NOMO-1 treated with DMSO at 0.1 percent for 48 hours (cell line): ENCODE measurements around the gene TIMM8B.
A peak's percentile ranks its signal among the peaks of the same experiment; 100 is the strongest.
"Not testable (repeated sequence)": the region's sequence is repeated elsewhere in the genome, so short reads cannot be mapped to it uniquely, and the experiment has no call there.

ENCODE experiments used
- DNase-seq: peaks from one replicate; lab custom pipeline; 2025; ENCODE audit not compliant: unreplicated experiment; lab: John Stamatoyannopoulos, UW

The TIMM8B gene, protein sequence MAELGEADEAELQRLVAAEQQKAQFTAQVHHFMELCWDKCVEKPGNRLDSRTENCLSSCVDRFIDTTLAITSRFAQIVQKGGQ

DNA sequence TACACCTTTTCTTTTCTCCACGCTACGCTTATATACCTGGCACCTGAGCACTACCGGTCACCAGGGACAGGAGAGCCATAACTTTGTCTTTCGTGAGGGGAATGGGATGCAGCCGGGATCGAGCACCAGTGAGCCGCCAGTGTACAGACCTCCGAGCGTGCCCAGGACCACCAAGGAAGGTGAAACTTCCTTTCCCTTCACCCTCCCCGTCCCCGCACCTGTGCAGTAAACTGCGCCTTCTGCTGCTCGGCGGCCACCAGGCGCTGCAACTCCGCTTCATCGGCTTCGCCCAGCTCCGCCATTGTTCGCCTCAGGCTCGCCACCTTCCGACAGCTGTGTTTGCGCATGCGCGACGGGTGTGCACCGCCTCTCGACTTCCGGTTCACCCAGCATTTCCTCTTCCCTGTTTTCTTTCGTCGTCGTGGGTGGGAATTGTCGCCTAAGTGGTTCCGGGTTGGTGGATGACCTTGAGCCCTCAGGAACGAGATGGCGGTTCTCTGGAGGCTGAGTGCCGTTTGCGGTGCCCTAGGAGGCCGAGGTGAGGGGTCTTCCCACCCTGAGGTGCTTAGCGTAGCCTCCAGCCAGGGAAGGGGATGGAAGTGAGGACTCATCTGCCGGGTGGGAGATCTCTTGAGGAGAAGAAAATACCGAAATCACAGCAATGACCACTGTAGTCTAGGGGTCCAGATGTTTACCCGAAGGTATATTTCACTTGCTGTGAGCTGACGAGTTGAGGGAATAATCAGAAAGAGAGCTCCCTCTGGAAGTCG, at the start of gene TIMM8B, which contains the start of gene SDHD:
Gene TIMM8B (minus strand): TSS at position 335 of the 770 bp plus-strand sequence. CDS start 33 bp downstream, at position 302.
Gene SDHD (plus strand): TSS at position 452 of the 770 bp plus-strand sequence. CDS start 35 bp downstream, at position 487.
- peak; percentile 99 for DNase-seq

DNA sequence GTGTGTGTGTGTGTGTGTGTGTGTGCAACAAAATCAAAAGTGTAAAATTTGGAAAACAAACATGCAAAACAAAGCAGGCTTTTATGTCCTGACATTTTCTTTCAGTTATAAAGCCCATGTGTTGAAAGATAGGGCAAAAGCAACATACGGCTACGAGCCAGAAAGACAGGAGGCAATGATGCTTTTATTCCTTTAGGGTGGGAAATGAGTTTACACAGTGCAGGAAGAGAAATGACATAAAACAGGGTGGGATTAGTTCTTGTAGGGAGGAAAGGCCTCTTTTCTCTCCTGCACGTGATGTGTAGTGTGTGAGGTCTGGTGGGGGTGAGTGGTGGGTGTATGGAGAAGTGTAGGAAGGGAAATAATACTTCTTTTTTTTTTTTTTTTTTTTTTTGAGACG, 47.9 kb upstream of the TIMM8B start:
- no peak for DNase-seq

DNA sequence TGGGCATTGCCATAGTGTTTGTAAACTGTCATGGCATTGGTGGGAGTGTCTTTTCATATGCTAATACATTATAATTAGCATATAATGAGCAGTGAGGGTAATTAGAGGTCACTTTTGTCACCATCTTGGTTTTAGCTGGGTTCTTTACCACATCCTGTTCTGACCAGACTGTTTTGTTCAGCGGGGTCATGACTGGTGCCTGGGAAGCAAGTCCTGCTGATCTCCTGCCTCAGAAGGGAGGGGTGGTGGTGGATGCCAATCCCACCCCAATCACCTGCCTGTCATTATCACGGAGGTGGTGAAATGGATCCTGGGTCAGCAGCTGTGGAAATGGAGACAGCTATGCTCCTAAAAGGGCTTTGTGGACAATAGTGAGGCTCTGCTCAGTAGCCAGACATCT, 46.2 kb upstream of the TIMM8B start:
- DNase-seq, result no peak

DNA sequence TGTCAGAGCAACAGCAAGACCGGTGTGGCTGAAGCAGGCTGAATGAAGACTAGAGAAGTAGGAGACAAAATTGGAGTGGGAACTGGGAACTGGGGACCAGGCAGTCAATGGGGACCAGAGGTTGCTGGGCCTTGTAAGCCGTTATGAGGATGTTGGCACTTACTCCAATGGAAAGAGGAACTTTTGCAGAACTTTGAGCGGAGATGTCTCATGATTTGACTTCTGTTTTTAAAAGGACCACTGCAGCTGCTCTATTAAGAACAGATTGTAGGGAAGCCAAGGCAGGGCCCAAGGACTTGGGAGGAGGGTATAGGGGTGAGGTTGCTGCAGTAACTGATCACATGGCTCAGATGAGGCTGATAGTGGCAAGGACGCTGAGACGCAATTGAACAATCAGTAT, 43.1 kb upstream of the TIMM8B start:
- DNase-seq, result peak; percentile 61

DNA sequence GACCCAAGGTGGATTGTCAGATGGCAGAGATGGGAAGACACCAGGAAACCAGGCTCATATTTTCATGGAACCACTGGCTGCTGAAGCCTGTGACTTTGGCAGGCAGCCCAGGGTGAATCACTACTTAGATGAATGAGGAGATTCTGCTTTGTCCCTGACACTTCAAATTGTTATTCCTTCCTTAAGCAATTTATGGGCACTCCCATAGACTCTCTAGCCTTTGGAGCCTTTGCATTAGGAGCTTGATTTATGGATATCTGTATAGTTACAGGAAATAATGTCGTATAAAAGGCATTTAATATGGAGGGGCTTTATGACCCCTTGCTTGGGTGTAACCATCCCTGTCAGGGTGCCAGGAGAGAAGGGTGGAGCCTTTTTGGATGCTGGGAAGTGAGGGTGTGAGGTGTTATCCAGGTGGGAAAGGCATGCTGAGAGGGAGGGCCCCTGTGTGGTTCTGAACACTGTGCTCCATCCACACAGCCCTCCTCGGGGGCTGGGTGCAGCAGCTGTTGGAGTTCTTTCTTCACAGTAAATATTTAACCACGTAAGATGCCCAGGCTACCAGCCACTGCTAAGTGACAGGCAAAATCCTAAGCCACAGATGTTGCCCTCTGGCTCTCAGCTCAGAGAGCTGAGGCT, 42.0 kb upstream of the TIMM8B start:
- no peak for DNase-seq

DNA sequence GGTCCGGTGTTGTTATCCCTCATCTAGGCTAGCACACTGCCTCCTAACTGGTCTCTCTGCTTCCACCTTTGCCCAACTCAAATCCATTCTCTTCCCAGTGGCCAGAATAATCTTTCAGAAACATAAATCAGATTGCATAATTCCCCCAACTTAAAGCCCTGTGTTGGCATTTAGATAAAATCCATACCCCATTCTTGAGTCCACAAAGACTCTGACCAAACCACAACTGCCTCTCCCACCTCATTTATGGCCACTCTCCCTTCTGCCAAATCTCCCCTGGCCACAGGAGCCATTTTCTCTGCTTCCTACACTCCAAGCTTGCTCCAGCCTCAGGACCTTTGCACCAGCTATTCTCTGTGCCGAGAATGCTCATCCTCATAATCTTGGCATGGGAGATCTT, 40.5 kb upstream of the TIMM8B start:
- DNase-seq, result no peak

DNA sequence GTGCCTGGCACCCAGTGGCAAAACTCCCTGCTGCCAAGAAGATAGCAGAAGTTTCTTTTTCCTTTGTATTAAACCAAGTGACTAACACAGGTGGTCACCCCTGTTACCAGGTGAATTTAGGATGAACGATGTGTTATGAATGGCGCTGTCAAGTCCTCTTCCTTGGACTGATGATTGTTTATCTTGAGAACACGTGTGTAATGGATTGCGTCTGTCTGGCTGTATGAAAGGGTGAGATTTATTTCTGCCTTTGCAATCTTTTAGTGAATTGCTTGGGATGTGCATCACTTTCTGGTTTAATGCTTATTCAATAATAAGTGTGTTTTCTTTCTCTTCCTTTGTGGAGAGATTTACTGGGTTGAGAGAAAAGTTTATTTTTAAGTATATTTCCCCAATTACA, 36.6 kb upstream of the TIMM8B start:
- no peak for DNase-seq

DNA sequence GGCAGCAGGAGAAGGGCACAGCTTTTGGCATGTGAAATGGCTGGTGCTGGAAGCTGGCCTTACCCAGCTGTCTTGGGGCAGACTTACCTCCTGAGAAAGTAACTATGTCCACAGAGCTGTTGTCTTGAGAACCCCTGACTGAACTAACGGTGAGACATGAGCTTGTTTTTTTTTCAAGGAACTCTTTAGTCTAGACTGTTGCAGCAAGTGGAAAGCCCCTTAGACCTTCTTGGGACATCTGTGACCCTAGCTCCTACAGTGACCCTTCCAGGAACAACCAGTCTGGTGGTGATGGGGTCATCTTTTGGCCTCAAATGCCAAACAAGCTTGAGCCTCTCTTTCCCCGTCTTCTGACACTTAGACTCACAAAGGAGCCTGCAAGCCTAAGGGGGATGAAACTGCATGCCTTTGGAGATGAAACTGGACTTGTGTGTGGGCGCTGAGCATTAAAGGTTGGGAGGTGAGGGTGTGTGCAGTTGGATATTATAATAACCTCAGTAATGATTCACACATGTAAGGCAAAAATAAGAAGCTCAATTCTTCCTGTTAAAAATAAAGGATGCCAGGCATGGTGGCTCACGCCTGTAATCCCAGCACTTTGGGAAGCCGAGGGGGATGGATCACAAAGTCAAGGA, 35.5 kb upstream of the TIMM8B start:
- no peak for DNase-seq

DNA sequence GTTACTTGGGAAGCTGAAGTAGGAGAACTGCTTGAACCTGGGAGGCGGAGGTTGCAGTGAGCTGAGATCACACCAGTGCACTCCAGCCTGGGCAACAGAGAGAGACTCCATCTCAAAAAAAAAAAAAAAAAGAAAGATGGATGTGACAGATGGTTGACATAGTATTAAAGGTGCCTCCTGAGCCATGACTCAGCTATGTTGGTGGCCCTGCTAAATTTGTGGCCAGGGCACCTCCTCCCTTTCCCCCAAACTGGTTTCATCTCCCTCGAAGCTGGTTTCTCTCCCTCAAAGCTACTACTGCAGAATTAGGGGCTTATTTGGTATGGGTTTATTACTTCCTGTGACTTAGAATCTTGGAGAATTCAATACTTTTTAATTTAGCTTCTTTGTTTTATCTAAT, 31.6 kb upstream of the TIMM8B start:
- DNase-seq, result no peak

DNA sequence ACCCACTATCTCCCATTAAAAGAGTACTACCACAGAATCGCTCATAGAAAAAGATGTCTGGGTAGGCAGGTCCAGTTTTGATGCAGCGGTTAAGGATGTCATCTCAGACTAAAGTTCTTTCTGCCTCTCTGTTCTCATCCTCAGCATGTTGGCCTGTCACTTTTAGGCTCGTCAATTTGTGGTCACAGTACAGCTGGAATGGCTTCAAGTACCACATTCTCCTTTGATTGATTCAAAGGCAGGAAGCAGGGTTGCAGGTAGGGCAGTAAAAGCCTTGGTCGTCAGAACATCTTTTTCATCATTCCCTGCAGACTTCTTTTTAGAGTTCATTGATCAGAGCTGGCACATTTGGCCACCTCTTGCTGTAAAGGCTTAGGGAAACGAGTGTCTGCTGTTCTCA, 28.8 kb upstream of the TIMM8B start:
- no peak for DNase-seq

DNA sequence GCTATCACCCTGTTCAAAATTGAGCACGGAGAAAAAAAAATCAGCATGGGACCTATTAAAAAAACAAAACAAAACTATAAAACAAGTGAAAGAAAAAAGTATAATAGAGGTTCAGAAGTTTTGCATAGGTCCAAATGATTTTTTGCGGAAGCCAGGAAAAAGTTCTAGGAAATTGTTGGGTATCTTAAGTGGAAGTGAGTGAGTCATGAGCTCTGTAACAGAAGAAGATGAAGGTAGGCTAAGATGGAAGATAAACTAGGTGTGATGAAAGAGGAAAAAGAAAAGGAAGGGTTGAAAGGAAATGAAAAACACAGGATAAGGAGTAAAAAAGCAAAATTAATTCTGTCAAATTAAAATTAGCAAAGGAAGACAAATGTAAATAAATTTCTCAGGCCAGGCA, 27.9 kb upstream of the TIMM8B start:
- no peak for DNase-seq

DNA sequence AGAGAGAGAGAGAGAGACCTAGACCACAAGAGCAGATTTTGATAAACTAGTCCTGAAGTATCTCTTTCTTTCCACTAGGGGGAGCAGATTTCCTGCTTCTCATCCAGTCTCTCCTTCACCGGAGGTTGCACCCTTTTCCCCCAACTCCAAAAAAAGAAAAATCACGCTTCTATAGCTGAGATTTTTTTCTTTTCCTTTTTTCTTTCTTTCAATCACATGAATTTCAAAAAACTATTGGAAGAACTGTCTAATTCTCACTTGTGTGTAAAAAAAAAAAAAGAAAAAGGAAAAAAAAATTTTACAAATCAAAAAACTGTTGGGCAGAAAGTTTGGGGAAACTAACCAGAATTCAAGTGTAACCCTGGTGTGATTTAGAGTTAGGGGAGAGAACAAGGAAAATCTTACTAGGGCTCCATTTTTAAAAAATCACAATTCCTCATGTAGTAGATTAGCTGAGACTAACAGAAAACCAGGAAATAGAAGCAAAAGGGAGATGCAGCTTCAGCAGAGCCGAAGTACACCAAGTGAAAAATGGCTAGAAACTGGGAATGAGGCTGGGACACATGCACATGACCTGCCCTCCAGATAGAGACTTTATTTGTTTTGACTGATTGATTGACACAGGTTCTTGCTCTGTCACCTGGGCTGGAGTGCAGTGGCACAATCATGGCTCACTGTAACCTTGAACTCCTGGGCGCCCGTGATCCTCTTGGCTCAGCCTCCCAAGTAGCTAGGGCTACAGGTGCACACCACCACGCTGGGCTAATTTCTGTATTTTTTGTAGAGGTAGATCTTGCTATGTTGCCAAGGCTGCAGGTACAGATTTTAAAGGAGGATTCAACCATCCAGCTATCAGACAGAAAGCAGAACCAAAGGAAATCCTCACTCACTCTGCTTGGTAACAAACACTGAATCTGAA, 27.2 kb upstream of the TIMM8B start:
- peak; percentile 77 for DNase-seq

DNA sequence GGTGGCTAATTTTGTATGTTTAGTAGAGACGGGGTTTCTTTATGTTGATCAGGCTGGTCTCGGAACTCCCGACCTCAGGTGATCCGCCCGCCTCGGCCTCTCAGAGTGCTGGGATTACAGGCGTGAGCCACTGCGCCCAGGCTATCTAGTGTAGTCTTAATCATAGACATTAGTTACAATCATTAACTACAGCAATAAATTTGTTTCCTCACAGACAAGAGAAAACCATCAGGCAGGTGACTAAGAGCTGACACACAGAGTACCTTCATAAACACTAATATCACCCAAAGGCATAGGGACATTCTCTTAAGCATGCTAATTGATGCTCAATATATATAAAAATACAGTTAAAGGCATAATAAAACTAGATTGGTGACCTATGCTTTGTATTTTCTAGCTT, 19.5 kb upstream of the TIMM8B start:
- DNase-seq, result no peak

DNA sequence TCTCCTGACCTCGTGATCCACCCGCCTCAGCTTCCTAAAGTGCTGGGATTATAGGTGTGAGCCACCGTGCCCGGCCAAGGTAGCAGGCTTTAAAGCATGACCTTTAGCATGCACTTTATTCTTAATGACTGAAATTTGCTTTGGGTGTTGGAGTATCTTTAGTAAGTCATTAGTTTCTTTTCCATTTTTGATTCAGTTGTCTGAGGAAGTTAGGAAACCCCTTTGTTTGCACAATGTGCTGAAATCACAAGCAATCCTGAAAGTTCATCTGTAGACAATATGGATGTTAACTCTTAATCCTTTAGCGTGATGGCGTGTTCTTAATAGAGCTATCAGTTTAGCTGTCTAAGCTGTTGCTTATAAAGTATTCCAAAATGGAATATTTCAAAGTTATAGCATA, 16.9 kb upstream of the TIMM8B start:
- DNase-seq, result peak; percentile 67

DNA sequence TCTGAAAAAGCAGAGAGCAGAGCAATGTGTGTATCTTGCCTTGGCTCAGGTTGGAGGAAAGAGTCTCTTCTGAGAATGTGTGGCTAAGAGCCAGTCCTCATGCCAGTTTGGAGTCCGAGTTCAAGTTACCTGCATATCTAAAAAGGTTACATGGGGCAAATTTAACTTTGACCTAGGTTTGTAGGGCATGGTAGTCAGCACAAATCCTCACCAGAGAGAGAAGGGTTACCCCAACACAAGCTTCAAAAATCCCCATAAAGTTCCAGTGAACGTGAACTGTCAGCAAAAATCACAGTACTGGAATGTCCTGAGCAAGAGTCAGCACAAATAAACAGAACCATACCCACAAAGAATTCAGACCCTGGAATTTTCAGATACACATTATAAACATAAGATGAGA, 13.9 kb upstream of the TIMM8B start:
- DNase-seq, result no peak

DNA sequence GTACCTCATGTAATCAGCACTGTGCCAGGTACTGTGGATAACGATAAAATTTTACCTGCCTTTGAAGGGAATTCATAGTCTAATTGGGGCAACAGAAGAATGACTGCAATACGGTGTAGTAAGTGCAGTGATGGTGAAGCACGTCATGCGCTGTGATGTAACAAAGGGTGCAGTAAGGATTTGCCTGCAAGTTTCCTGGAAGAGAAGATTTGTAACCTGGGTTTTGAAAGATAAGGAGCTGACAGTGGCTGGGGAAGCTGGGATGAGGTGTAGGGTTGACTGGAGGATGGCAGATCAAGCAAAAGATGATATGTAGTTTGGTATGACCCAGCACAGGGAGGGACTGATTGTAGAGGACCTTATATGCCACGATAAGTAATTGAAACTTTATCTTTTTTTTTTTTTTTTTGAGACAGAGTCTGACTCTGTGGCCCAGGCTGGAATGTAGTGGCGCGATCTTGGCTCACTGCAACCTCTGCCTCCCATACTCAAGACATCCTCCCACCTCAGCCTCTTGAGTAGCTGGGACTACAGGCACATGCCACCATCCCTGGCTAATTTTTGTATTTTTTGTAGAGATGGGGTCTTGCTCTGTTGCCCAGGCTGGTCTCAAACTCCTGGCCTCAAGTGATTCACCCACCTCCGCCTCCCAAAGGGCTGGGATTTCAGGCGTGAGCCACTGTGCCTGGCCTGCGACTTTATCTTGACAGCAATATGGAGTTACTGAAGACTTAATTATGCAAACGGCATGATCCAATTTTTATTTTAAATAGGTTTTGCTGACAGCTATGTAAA, 11.4 kb upstream of the TIMM8B start:
- DNase-seq, result no peak

DNA sequence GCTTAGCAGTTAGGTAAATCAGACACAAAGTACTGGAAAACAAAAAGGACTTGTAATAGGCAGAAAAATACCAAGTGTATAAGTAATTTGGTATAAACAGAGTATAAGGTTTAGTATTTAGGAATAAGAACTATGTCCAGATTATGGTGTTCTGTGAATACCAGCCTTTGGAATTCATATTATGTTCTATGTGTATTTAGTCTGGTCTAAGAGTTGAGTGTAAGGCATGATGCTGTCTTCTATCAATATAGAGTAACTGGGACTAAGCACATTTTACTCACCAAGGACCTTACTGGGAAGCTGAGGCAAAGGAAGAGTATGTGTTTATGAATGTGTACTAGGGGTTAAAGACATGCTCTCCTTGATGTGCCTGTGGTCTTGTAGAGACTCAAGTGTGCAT, 9.6 kb upstream of the TIMM8B start:
- DNase-seq, result no peak

DNA sequence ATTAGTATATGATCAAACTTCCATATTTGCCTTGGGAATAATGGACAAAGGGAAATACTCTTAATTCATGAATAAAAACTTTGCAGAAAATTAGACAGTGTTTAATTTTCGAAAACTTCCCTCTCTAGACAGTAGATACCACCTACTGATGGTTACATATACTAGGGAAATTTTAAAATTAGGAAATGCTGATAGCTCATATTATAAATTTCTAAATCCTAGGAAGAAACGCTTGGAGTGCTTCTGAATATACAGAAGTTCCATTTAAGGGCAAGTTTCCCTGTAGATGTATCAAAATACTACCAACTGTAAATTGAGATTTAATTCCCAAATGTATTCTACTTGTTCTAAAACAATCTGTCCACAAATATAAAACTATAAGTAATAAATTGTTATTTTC, 8.7 kb upstream of the TIMM8B start:
- DNase-seq, result not testable (repeated sequence)

DNA sequence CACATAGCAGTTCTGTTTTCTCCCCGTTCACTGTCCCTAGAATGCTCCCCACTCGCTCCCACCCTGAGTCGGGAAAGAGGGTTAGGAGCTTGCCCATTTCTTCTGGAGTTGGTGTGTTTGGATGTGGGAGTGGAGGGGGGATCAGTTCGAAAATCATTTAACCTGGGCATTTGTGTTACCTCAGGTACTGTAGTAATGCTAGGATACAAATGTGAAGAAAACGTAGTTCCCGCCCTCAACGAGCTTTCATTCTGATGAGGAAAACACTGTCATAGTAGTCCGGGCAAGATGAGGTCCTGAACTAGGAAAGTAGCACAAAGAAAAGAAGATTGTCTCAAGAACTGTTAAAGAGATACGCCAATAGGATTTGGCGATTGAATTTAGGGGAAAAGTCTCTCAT, 656 bp upstream of the TIMM8B start:
- DNase-seq, result no peak

DNA sequence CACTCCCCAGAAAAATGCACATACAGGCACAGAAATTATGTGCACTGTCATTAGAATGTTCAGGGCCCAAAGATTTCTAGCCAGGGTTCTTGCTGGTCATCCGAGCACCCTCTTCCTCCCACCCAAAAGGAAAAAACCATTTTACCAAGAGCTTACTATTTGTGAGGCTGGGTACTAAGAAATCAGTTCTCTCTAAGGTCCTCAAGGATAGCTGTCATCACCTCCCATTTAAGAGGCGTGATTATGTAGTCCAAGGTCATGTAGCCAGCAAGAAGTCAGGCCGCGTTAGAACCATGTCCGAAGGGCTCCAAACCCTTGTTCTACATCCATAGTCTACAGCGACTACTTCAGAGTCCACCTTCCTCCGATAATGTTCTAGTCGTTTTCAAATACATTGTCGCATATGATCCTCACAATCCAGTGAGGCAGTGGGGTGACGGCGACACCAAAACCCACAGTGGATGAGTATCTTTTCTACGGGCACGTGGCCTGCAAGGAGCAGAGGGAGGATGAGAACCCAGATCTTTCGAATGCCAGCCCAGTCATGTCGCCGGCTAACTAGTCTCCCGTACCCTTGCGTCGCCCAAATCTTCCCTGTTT, 634 bp downstream of the TIMM8B start:
- DNase-seq, result peak; percentile 40
